Left renal pelvis (tissue), 4 donors: ENCODE data around the gene CDK18. TPM values are rescaled to one million over a fixed set of nuclear protein-coding genes. Genes with fewer than 3 reads are reported as not detected.
A peak's percentile ranks its signal among the peaks of the same experiment; 100 is the strongest.

Source experiments
- DNase-seq, 4 donors: peaks; one replicate each; pipeline ENCODE4 v3.0.0-alpha.2; 2013; ENCODE audit warnings: low read depth in 4 of 4, low spot score in 3 of 4
- polyA plus RNA-seq, 4 donors: library from polyadenylated mRNA; unstranded; fragments of 120-200 nt; gene quantifications; one replicate each; pipeline ENCODE4 v1.2.1, GENCODE V29; 2013; ENCODE audit not compliant: insufficient read length in 4 of 4

Gene CDK18
- polyA plus RNA-seq, 4 donors: 14.1 to 40.3 (median 25.5) TPM

GRCh38 chr1:205535096-205535495, 30.6 kb downstream of the CDK18 start:
- DNase-seq: no peak

- no peak for DNase-seq
Observed at GRCh38 chr1:205535866-205536758, 31.6 kb downstream of the CDK18 start.

GRCh38 chr1:205536759-205537361, 32.4 kb downstream of the CDK18 start:
- DNase-seq: no peak

- no peak for DNase-seq
Observed at GRCh38 chr1:205537386-205538018, 33.0 kb downstream of the CDK18 start.

- no peak for DNase-seq
Observed at GRCh38 chr1:205538235-205538840, 33.9 kb downstream of the CDK18 start.

GRCh38 chr1:205541161-205541886, 36.9 kb downstream of the CDK18 start:
- no peak for DNase-seq

GRCh38 chr1:205542367-205542766, 37.9 kb downstream of the CDK18 start:
- DNase-seq: no peak

- peak in 3 of 4 donors; percentile 49 to 61 (median 61) for DNase-seq
Observed at GRCh38 chr1:205543351-205544301, 39.2 kb downstream of the CDK18 start.

GRCh38 chr1:205545001-205545919, 40.8 kb downstream of the CDK18 start:
- DNase-seq: no peak

- no peak for DNase-seq
Observed at GRCh38 chr1:205545991-205546390, 41.5 kb downstream of the CDK18 start.

- no peak for DNase-seq
Observed at GRCh38 chr1:205546541-205546940, 42.1 kb downstream of the CDK18 start.

- no peak for DNase-seq
Observed at GRCh38 chr1:205547936-205548827, 43.7 kb downstream of the CDK18 start.

GRCh38 chr1:205554026-205554811, 49.8 kb downstream of the CDK18 start:
- DNase-seq: no peak

- no peak for DNase-seq
Observed at GRCh38 chr1:205561501-205562203, 57.2 kb downstream of the CDK18 start.

- DNase-seq: no peak
Observed at GRCh38 chr1:205563927-205564441, 59.5 kb downstream of the CDK18 start.

- DNase-seq: no peak
Observed at GRCh38 chr1:205565799-205566198, 61.3 kb downstream of the CDK18 start.
